GM12878 (cell line): Measurements from ENCODE around the gene PTPRM. TPM values are rescaled to one million over a fixed set of nuclear protein-coding genes. Genes with fewer than 3 reads are reported as not detected.

ENCODE experiments used
- ATAC-seq: fragments of 200-7000 bp; cut with Tn5 transposase; 3 replicates; pipeline ENCODE4 v1.9.1; 2020; ENCODE audit warnings: mild to moderate bottlenecking, moderate library complexity
- BruUV-seq: library from RNA; stranded (reverse); fragments of 400-500 nt; replicated peaks from 2 replicates; lab custom pipeline; 2021; lab: Mats Ljungman, UMichigan
- CTCF ChIA-PET: fragments of 300-600 bp; sonication (Branson Sonifier 250); formaldehyde crosslinking; extraction: SDS; loops from one replicate; lab custom pipeline; 2021; ENCODE audit warnings: inconsistent platforms; lab: Yijun Ruan, JAX
- POLR2A ChIA-PET: fragments of 350-600 bp; formaldehyde crosslinking; extraction: SDS; loops from one replicate; lab custom pipeline; 2021; ENCODE audit warnings: inconsistent platforms; lab: Charles Lee
- RAD21 ChIA-PET: fragments of 300-600 bp; sonication (Branson Sonifier 250); formaldehyde crosslinking; loops from one replicate; lab custom pipeline; 2023; ENCODE audit warnings: antibody characterized with exemption; ENCODE audit not compliant: unreplicated experiment; lab: Charles Lee
- SMC1A ChIA-PET: fragments of 300-600 bp; sonication (Branson Sonifier 250); formaldehyde crosslinking; loops from one replicate; lab custom pipeline; 2023; ENCODE audit not compliant: unreplicated experiment, uncharacterized antibody; lab: Charles Lee
- DNase-seq: peaks from one replicate; pipeline ENCODE4 v3.0.0-alpha.2; 2011; ENCODE audit warnings: low read depth, low spot score
- FAIRE-seq: peaks from 3 replicates; lab custom pipeline; 2011; peaks lifted over from hg19 to GRCh38; lab: Jason Lieb, UNC
- H2AFZ ChIP-seq: 2 replicates; pipeline ENCODE4 v1.6.0; 2011; ENCODE audit warnings: low read depth, low read length, control low read depth; ENCODE audit not compliant: control insufficient read depth
- H3K27ac ChIP-seq: 2 replicates; pipeline ENCODE4 v1.5.1; 2011; ENCODE audit warnings: control low read depth; ENCODE audit not compliant: control insufficient read depth, insufficient read depth
- H3K27me3 ChIP-seq, 2 experiments: replicated peaks in 1 of 2; 2 replicates each; pipeline versions ENCODE4 v1.6.0 to v1.6.1; 2011; ENCODE audit warnings: low read length in 1 of 2; ENCODE audit not compliant: control insufficient read depth in 2 of 2, insufficient read depth in 2 of 2
- H3K36me3 ChIP-seq, 2 experiments: 2 replicates each; pipeline ENCODE4 v1.5.1; 2011; ENCODE audit warnings: low read length in 1 of 2; ENCODE audit not compliant: control insufficient read depth in 2 of 2, insufficient read depth in 2 of 2
- H3K4me1 ChIP-seq: 2 replicates; pipeline ENCODE4 v1.6.1; 2011; ENCODE audit warnings: mild to moderate bottlenecking, low read length, moderate library complexity, mixed read lengths; ENCODE audit not compliant: control insufficient read depth, insufficient read depth
- H3K4me2 ChIP-seq: 2 replicates; pipeline ENCODE4 v1.6.0; 2011; ENCODE audit warnings: control low read depth; ENCODE audit not compliant: control insufficient read depth, insufficient read depth
- H3K4me3 ChIP-seq: fragments of 200-600 bp; sonication (generic); 2 replicates; pipeline ENCODE4 v1.5.1; 2016
- H3K79me2 ChIP-seq: 2 replicates; pipeline ENCODE4 v1.6.0; 2011; ENCODE audit warnings: low read length; ENCODE audit not compliant: control insufficient read depth, insufficient read depth
- H3K9ac ChIP-seq: 2 replicates; pipeline ENCODE4 v1.8.0; 2011; ENCODE audit warnings: low read length, control low read depth, mixed read lengths; ENCODE audit not compliant: control insufficient read depth, insufficient read depth
- H3K9me3 ChIP-seq: replicated peaks from 3 replicates; pipeline ENCODE4 v1.5.1; 2011; ENCODE audit warnings: mild to moderate bottlenecking, low read length; ENCODE audit not compliant: control insufficient read depth, insufficient read depth
- H4K20me1 ChIP-seq: 2 replicates; pipeline ENCODE4 v1.6.0; 2011; ENCODE audit not compliant: control insufficient read depth, insufficient read depth
- BMI1 ChIP-seq: fragments of 450-650 bp; IDR thresholded peaks from 2 replicates; pipeline ENCODE4 v1.6.1; 2016; ENCODE audit warnings: mild to moderate bottlenecking, moderate library complexity, borderline replicate concordance
- ETV6 ChIP-seq, 2 experiments: fragments of 450-650 bp in 1 of 2; IDR thresholded peaks in 1 of 2; conservative IDR thresholded peaks in 1 of 2; 2 replicates each; pipeline ENCODE4 v1.6.1; 2014; ENCODE audit warnings: antibody characterized with exemption in 1 of 2, borderline replicate concordance in 1 of 2, low read depth in 1 of 2, mild to moderate bottlenecking in 1 of 2, moderate library complexity in 1 of 2
- IRF3 ChIP-seq: fragments of 450-650 bp; IDR thresholded peaks from 2 replicates; pipeline ENCODE4 v1.6.1; 2014; ENCODE audit warnings: mild to moderate bottlenecking
- KDM1A ChIP-seq: fragments of 200-600 bp; sonication (generic); IDR thresholded peaks from 2 replicates; pipeline ENCODE4 v1.6.1; 2016; ENCODE audit warnings: borderline replicate concordance
- PKNOX1 ChIP-seq: fragments of 450-650 bp; IDR thresholded peaks from 2 replicates; pipeline ENCODE4 v1.6.1; 2016; ENCODE audit warnings: mild to moderate bottlenecking
- POLR2A ChIP-seq: IDR thresholded peaks from 2 replicates; pipeline ENCODE4 v1.6.1; 2011; ENCODE audit warnings: low read depth, mild to moderate bottlenecking, low read length
- RUNX3 ChIP-seq: IDR thresholded peaks from 2 replicates; pipeline ENCODE4 v1.6.1; 2012; ENCODE audit warnings: low read length, inconsistent platforms
- SMC3 ChIP-seq: IDR thresholded peaks from 2 replicates; pipeline ENCODE4 v1.6.1; 2011; ENCODE audit warnings: low read length, improper control_type of control experiment, borderline replicate concordance
- SRF ChIP-seq, 2 experiments: IDR thresholded peaks; 2 replicates each; pipeline ENCODE4 v1.6.1; 2011; ENCODE audit warnings: low read depth in 2 of 2, low read length in 2 of 2, mild to moderate bottlenecking in 1 of 2, moderate library complexity in 1 of 2
- ZNF217 ChIP-seq: fragments of 450-650 bp; IDR thresholded peaks from 2 replicates; pipeline ENCODE4 v1.6.1; 2017; ENCODE audit warnings: antibody characterized with exemption, mild to moderate bottlenecking
- WGBS: methylation state at CpG from one replicate; pipeline ENCODE4 v1.1.6; 2016; ENCODE audit warnings: low lambda C conversion rate; ENCODE audit not compliant: insufficient replicate concordance, insufficient coverage; ENCODE audit errors: missing lambda C conversion rate; 5-methylcytosine and 5-hydroxymethylcytosine counted together
- in situ Hi-C: fragments of 300-500 bp; cut with MboI; formaldehyde crosslinking; loops from 9 replicates; pipeline ENCODE4 v1.14.3; 2018; ENCODE audit warnings: mixed read lengths
- intact Hi-C: fragments of 100-400 bp; cut with micrococcal nuclease; formaldehyde crosslinking; loops from one replicate; pipeline ENCODE4 v1.14.2; 2022; ENCODE audit not compliant: unreplicated experiment
- polyA plus RNA-seq, 11 experiments: library from polyadenylated mRNA; depleted of rRNA in 4 of 11; unstranded in 6 of 11; stranded (reverse) in 5 of 11; fragments of >200 nt; fragmentation: Nextera tagmentation in 4 of 11; fragmentation: Illumina TruSeq in 1 of 11; extraction: Ambion mirVana in 4 of 11; extraction: Trizol in 1 of 11; gene quantifications; 1 replicate in 1 of 11; 2 replicates in 10 of 11; pipeline versions ENCODE4 v1.2.1 to v1.2.3, GENCODE V29; 2011 to 2016; ENCODE audit warnings: inconsistent platforms in 2 of 11, missing spikeins in 2 of 11, low read depth in 1 of 11
- total RNA-seq, 4 experiments: library from RNA; depleted of rRNA in 3 of 4; stranded (reverse); fragments of >200 nt in 3 of 4; fragmentation: Illumina TruSeq in 1 of 4; extraction: Trizol in 1 of 4; gene quantifications; 2 replicates each; pipeline versions ENCODE4 v1.2.1 to v1.2.3, GENCODE V29; 2013 to 2021
- TF ChIP-seq, protein P1 (sequence below): fragments of 450-650 bp; IDR thresholded peaks from 2 replicates; pipeline ENCODE4 v1.6.1; 2018; ENCODE audit warnings: mild to moderate bottlenecking, low read depth, moderate library complexity; ENCODE audit not compliant: partially characterized antibody

The PTPRM gene
- total and polyA plus RNA-seq, 10 of the 15 experiments (the other 5 are each of a cell fraction or from before 2014, with no cell fraction given), result 0.07 to 22.6 (median 0.60) TPM

DNA sequence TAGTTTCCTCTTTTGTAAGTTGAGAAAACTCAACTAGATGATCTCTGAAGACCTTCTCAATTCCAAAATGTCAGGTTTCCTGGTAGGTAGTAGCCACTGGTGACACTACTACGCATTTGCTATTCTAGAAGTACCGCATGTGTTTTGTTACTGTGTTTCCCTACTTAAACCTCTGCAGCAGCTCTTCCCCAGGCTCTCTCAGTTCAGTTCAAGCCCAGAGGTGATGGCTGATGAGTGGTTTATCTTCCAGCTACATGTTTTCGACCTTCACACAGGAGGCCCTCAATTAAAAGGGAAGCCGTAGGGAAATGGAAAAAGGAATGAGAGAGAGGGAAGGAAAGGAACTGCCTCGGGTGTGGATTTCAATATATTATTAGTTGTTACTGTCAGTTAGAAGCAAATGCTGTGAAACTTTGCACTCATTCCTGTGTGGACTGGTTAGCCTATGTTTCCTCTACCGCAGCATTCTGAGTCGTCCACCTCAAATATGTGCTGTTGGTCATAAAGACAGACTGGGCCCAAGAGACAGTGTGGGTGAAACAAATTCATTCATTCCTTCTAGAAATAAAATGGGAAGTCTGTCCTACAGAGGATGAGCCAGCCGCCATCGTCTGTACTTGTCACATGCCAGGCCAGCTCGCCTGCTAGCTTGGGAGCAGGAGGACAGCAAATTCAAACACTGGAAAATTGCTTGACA is 586.9 kb downstream of the PTPRM start:
- SMC1A ChIA-PET, result no interaction called here
- Histone ChIP-seq H4K20me1 (no peaks in the 10 kb centered on the region), H3K4me1 (no peaks in the 10 kb centered on the region), H2AFZ (no peak overlapping the region), H3K79me2 (no peaks in the 10 kb centered on the region), H3K36me3 (no peaks in the 10 kb centered on the region), H3K4me3 (no peak overlapping the region), H3K27me3 (no peaks in the 10 kb centered on the region; a peak in 1 of 4 replicates), H3K9ac (no peak overlapping the region), H3K9me3 (no peaks in the 10 kb centered on the region), H3K4me2 (no peak overlapping the region), H3K27ac (no peak overlapping the region)
- TF ChIP-seq, protein P1, sequence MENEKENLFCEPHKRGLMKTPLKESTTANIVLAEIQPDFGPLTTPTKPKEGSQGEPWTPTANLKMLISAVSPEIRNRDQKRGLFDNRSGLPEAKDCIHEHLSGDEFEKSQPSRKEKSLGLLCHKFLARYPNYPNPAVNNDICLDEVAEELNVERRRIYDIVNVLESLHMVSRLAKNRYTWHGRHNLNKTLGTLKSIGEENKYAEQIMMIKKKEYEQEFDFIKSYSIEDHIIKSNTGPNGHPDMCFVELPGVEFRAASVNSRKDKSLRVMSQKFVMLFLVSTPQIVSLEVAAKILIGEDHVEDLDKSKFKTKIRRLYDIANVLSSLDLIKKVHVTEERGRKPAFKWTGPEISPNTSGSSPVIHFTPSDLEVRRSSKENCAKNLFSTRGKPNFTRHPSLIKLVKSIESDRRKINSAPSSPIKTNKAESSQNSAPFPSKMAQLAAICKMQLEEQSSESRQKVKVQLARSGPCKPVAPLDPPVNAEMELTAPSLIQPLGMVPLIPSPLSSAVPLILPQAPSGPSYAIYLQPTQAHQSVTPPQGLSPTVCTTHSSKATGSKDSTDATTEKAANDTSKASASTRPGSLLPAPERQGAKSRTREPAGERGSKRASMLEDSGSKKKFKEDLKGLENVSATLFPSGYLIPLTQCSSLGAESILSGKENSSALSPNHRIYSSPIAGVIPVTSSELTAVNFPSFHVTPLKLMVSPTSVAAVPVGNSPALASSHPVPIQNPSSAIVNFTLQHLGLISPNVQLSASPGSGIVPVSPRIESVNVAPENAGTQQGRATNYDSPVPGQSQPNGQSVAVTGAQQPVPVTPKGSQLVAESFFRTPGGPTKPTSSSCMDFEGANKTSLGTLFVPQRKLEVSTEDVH, result no peak
- TF ChIP-seq SMC3, result no peak
- no peak for TF ChIP-seq SRF (IDR thresholded peaks at IDR 0.05; ENCODE audit: low read depth in 2 of 2, low read length in 2 of 2)
- TF ChIP-seq KDM1A, result no peak
- no peak for TF ChIP-seq ZNF217
- TF ChIP-seq PKNOX1, result no peak
- TF ChIP-seq RUNX3, result no peak
- TF ChIP-seq POLR2A, result no peak
- no peak for TF ChIP-seq ETV6 (conservative IDR thresholded peaks at IDR 0.05 in 1 of 2, IDR thresholded peaks at IDR 0.05 in 1 of 2; ENCODE audit: borderline replicate concordance in 1 of 2, low read depth in 1 of 2)
- TF ChIP-seq IRF3, result no peak
- no peak for TF ChIP-seq BMI1
- in situ Hi-C loops, result no loop called here
- no peak for DNase-seq
- no TSS peak for BruUV-seq
- WGBS, result 36% methylated on average over 10 of the region's 10 CpGs
- POLR2A ChIA-PET, result no interaction called here
- no peak for FAIRE-seq
- RAD21 ChIA-PET, result no interaction called here
- intact Hi-C loops, result no loop called here
- CTCF ChIA-PET, result no interaction called here
- no peak for ATAC-seq
